Body of pancreas (tissue), 4 donors: ENCODE results near the gene GMDS.

ENCODE experiments used
- CTCF ChIP-seq, 7 experiments: fragments of 450-650 bp in 4 of 7; fragments of 200-600 bp in 3 of 7; sonication (generic) in 3 of 7; IDR thresholded peaks; one replicate each; pipeline ENCODE4 v1.5.1; 2016 to 2019; ENCODE audit warnings: antibody characterized with exemption in 7 of 7
- POLR2A ChIP-seq, 3 donors: fragments of 450-650 bp; IDR thresholded peaks; one replicate each; pipeline ENCODE4 v1.6.1; 2016; ENCODE audit warnings: antibody characterized with exemption in 3 of 3, mild to moderate bottlenecking in 2 of 3

- TF ChIP-seq CTCF (IDR thresholded peaks at IDR 0.05): no peak
- TF ChIP-seq POLR2A (IDR thresholded peaks at IDR 0.05): no peak
Observed at GRCh38 chr6:1950631-1951030, 294.8 kb downstream of the GMDS start.
